Stomach smooth muscle (tissue), 2 donors: ENCODE results near the gene ZNF787.

Experiments
- H3K27ac ChIP-seq: one replicate; pipeline ENCODE4 v1.7.0; 2013; ENCODE audit warnings: mild to moderate bottlenecking, low read length, inconsistent platforms
- H3K27me3 ChIP-seq, 2 donors: one replicate each; pipeline ENCODE4 v1.7.0; 2013; ENCODE audit warnings: low read length in 2 of 2; ENCODE audit not compliant: insufficient read depth in 2 of 2, control insufficient read depth in 1 of 2
- H3K36me3 ChIP-seq, 2 donors: one replicate each; pipeline ENCODE4 v1.7.0; 2013; ENCODE audit warnings: low read length in 2 of 2; ENCODE audit not compliant: control insufficient read depth in 2 of 2, insufficient read depth in 2 of 2
- H3K4me1 ChIP-seq: one replicate; pipeline ENCODE4 v1.7.0; 2013; ENCODE audit warnings: low read length; ENCODE audit not compliant: control insufficient read depth, insufficient read depth
- H3K4me3 ChIP-seq, 2 donors: one replicate each; pipeline ENCODE4 v1.7.0; 2013; ENCODE audit warnings: low read length in 2 of 2
- H3K9ac ChIP-seq, 2 donors: one replicate each; pipeline ENCODE4 v1.7.0; 2013; ENCODE audit warnings: low read length in 2 of 2, mild to moderate bottlenecking in 1 of 2
- H3K9me3 ChIP-seq, 2 donors: one replicate each; pipeline ENCODE4 v1.7.0; 2013; ENCODE audit warnings: low read length in 2 of 2; ENCODE audit not compliant: control insufficient read depth in 2 of 2
- donor health status: healthy.
- donor health status: Pancreatic carcinoma.

ZNF787 gene

GRCh38 chr19:56086671-56087430 is 34.2 kb downstream of the ZNF787 start:
- H3K4me3 ChIP-seq = no peak overlapping the region

GRCh38 chr19:56085571-56086275 is 35.4 kb downstream of the ZNF787 start:
- Histone ChIP-seq H3K4me3 (no peak overlapping the region), H3K27me3 (peaks cover 5 to 7% of the 10 kb centered on the region in 2 donors), H3K9me3 (no peaks in the 10 kb centered on the region), H3K36me3 (peaks cover 0 to 9% of the 10 kb centered on the region in 2 donors), H3K9ac (no peak overlapping the region), H3K4me1 (peaks cover 10% of the 10 kb centered on the region), H3K27ac (no peak overlapping the region)

More at GRCh38 chr19:56086671-56087430, 34.2 kb downstream of the ZNF787 start:
- Histone ChIP-seq H3K9ac (no peak overlapping the region), H3K36me3 (peaks cover 0 to 9% of the 10 kb centered on the region in 2 donors), H3K27me3 (no peaks in the 10 kb centered on the region), H3K9me3 (no peaks in the 10 kb centered on the region), H3K27ac (no peak overlapping the region), H3K4me1 (peaks cover 5% of the 10 kb centered on the region)

- no peak overlapping the region for H3K27ac ChIP-seq
- H3K27me3 ChIP-seq = peaks cover 5 to 7% of the 10 kb centered on the region in 2 donors
- H3K36me3 ChIP-seq = peaks cover 0 to 9% of the 10 kb centered on the region in 2 donors
- no peaks in the 10 kb centered on the region for H3K9me3 ChIP-seq
- H3K4me3 ChIP-seq = no peak overlapping the region
- H3K9ac ChIP-seq = no peak overlapping the region
- H3K4me1 ChIP-seq = peaks cover 13% of the 10 kb centered on the region
Measured at GRCh38 chr19:56084835-56085536, 36.1 kb downstream of the ZNF787 start.

- Histone ChIP-seq H3K9me3 (no peaks in the 10 kb centered on the region), H3K27me3 (peaks cover 5 to 7% of the 10 kb centered on the region in 2 donors), H3K4me3 (no peak overlapping the region), H3K9ac (no peak overlapping the region), H3K36me3 (peaks cover 0 to 5% of the 10 kb centered on the region in 2 donors), H3K27ac (no peak overlapping the region), H3K4me1 (peaks cover 13% of the 10 kb centered on the region)
Measured at GRCh38 chr19:56083668-56084067, 37.4 kb downstream of the ZNF787 start.

- Histone ChIP-seq H3K27me3 (peaks cover 5 to 10% of the 10 kb centered on the region in 2 donors), H3K4me1 (peaks cover 13% of the 10 kb centered on the region), H3K27ac (no peak overlapping the region), H3K9me3 (no peaks in the 10 kb centered on the region), H3K9ac (peak overlapping the region; percentile 36 to 37), H3K4me3 (peak overlapping the region; percentile 67 to 70), H3K36me3 (peaks cover 0 to 3% of the 10 kb centered on the region in 2 donors)
Measured at GRCh38 chr19:56080669-56081401, 40.3 kb downstream of the ZNF787 start.

- Histone ChIP-seq H3K27me3 (peaks cover 5 to 10% of the 10 kb centered on the region in 2 donors), H3K27ac (no peak overlapping the region), H3K9me3 (no peaks in the 10 kb centered on the region), H3K4me3 (no peak overlapping the region), H3K36me3 (no peaks in the 10 kb centered on the region), H3K4me1 (peaks cover 10% of the 10 kb centered on the region), H3K9ac (no peak overlapping the region)
Measured at GRCh38 chr19:56079609-56080008, 41.5 kb downstream of the ZNF787 start.

- Histone ChIP-seq H3K4me1 (peaks cover 10% of the 10 kb centered on the region), H3K9ac (no peak overlapping the region), H3K27me3 (peaks cover 5 to 10% of the 10 kb centered on the region in 2 donors), H3K9me3 (no peaks in the 10 kb centered on the region), H3K4me3 (no peak overlapping the region), H3K36me3 (no peaks in the 10 kb centered on the region), H3K27ac (no peak overlapping the region)
Measured at GRCh38 chr19:56076498-56076897, 44.6 kb downstream of the ZNF787 start.

GRCh38 chr19:56071151-56071550 is 49.9 kb downstream of the ZNF787 start:
- Histone ChIP-seq H3K4me3 (no peak overlapping the region), H3K36me3 (no peaks in the 10 kb centered on the region), H3K27ac (no peak overlapping the region), H3K9me3 (no peaks in the 10 kb centered on the region), H3K9ac (no peak overlapping the region), H3K4me1 (peaks cover 6% of the 10 kb centered on the region), H3K27me3 (peaks cover 4 to 6% of the 10 kb centered on the region in 2 donors)

- peaks cover 6% of the 10 kb centered on the region for H3K4me1 ChIP-seq
Measured at GRCh38 chr19:56069642-56070041, 51.5 kb downstream of the ZNF787 start.

More at GRCh38 chr19:56069642-56070041, 51.5 kb downstream of the ZNF787 start:
- Histone ChIP-seq H3K4me3 (no peak overlapping the region), H3K9ac (no peak overlapping the region), H3K36me3 (no peaks in the 10 kb centered on the region), H3K9me3 (peaks cover 0 to 2% of the 10 kb centered on the region in 2 donors), H3K27ac (no peak overlapping the region), H3K27me3 (peaks cover 7 to 10% of the 10 kb centered on the region in 2 donors)
